ENCODE data around the gene HIF1AN.
"Not testable (repeated sequence)": the region's sequence is repeated elsewhere in the genome, so short reads cannot be mapped to it uniquely, and the experiment has no call there.

Gene HIF1AN

DNA sequence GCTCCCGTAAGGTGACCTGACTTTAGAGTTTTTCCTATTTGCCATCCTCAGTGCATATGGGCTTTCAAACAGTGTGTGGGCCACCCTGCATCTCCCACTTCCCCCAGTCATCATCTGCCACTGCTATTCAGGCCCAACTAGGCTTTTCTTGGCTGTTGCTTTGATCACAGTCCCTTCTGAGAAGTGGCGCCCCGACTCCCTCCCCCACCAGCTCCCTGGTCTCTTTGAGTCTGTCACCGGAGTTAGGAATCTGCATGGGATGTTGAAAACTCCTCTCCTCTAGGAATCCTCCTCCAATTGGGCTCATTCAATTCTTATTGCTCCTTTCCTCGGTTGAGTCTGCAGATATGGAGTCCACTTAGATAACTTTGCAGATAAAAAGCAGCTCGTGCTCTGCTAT lies 32.1 kb downstream of the HIF1AN start:
- DNase-seq: no peak

- DNase-seq: no peak
Measured at GRCh38 chr10:100568912-100569311, 33.2 kb downstream of the HIF1AN start.

DNA sequence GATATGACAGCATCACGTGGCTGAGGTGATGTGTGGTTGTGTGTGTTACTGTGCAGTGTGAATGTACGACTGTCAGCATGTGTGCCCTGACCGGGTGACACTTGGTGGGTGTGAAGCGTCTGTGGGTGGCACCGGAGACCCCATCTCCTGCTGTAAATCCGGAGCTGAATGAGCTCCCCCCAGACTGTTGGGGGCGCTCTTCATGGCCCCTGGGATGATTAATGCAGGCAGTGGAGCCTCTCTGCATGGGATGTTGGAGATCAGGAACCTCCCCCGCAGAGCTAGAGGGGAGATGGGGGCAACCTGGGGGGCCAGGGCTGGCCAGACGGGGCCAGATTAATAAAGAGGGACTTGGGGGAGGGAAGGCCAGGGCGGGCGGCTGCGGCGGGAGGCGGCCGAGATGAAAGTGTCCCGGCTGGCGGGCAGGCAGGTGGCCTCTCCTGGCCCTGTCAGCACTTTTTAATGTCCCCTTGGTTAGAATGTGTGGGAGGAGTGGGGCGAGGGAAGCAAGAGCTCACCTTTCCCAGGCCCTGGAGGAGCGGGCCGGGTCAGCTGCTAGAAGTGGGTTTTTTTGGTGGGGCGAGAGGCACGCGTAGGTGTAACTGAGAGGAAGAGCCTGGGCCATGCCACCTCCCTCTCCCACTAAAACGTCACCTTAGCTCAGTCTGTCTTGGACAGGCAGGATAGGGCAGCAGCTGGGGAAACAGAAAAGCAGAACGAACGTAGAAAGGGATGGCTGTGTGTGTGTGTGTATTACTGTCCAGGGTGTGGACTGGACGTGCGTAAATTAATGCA lies 34.1 kb downstream of the HIF1AN start:
- DNase-seq: no peak

GRCh38 chr10:100570506-100570905 lies 34.8 kb downstream of the HIF1AN start:
- DNase-seq: no peak

GRCh38 chr10:100571084-100571856 lies 35.5 kb downstream of the HIF1AN start:
- DNase-seq: no peak

DNA sequence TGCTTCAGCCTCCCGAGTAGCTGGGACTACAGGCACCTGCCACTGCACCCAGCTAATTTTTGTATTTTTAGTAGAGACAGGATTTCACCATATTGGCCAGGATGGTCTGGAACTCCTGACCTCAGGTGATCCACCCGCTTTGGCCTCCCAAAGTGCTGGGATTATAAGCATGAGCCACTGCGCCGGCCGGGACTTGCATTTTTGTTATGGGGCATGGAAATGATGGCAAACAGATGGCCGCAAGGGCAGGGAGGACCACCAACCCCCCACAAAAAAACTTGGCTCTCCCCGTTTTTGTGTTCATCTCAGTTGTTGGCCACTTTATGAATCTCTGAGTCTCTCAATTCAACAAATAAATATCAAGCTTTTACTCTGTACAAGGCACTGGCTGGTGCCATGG lies 39.4 kb downstream of the HIF1AN start:
- DNase-seq: not testable (repeated sequence)

DNA sequence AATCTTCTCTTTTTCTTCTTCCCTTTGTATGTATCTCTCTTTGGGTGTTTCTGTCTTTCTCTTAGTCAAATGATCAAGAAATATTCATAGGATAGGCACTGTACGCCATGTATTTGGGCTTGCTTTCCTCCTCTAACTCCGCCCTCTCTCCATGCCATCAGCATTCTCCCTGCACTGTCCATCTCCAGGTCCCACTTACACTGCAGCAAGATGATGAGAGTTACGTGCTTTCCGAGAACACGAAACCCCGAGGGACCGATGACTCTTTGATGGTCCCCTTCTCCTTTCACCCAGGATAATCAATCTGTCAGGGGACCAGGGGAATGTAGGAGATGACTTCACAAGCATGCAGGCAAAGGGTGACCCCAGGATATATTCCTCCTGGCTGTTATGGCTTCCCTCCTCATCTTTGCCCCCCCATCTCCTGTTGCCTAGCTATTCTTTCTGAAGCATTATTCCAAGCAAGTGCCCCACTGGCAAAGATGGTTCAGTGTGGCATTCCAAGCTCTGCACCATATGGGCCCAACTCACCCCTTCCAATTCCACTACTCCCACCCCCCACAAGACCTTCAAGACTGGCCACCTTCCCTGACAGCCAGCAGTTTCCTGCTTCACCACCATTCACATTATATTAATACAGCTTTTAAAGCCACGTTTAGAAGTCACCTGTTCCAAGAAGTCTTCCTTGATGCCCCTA lies 40.0 kb downstream of the HIF1AN start:
- DNase-seq: no peak

DNA sequence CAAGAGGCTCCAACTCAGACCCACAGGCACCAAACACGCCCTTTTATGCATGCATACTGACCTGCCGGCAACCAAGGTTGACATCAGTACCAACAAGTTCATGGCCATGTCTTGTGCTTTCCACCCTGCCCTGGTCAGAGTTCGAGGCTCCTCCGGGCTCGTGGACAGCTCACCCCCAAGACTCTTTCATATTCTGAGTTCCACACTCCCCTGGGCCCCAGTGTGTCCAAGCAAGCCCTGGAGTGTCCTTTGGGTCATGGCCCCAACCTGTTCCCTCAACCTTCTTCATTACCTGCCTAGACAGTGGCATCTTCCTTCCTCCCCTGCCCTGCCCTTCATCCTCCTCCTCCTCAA lies 40.5 kb downstream of the HIF1AN start:
- DNase-seq: no peak

GRCh38 chr10:100579261-100580090 lies 43.7 kb downstream of the HIF1AN start:
- DNase-seq: no peak

GRCh38 chr10:100586959-100587358 lies 51.2 kb downstream of the HIF1AN start:
- DNase-seq: no peak

DNA sequence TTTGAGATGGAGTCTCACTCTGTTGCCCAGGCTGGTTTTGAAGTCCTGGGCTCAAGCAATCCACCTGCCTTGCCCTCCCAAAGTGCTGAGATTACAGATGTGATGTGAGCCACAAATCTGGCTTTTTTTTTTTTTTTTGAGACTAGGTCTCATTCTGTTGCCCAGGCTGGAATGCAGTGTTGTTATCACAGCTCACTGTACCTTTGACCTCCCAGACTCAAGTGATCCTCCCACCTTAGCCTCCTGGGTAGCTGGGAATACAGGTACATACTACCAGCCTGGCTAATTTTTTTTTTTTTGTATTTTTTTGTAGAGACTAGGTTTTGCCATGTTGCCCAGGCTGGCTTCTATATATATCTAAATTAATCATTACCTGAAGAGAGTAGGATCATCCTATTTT lies 62.4 kb downstream of the HIF1AN start:
- no peak for DNase-seq

DNA sequence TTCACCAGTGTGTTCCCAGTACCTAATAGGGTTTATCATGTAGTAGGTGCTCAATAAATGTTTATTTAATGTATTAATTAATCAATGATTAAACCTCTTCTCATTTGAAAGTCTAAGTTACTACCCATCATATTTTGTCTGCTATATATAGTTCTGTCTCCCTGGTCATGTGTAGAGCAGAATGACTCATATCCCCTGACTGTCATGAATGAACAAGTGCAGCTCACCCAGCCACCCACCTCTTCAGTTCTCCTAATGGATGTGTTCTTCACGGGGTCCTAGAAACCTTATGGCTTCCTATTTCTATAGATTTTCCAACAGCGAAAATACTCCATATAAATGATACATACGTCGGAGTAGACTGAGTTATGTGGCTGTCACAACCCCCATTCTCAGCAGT lies 64.5 kb downstream of the HIF1AN start:
- DNase-seq: no peak

DNA sequence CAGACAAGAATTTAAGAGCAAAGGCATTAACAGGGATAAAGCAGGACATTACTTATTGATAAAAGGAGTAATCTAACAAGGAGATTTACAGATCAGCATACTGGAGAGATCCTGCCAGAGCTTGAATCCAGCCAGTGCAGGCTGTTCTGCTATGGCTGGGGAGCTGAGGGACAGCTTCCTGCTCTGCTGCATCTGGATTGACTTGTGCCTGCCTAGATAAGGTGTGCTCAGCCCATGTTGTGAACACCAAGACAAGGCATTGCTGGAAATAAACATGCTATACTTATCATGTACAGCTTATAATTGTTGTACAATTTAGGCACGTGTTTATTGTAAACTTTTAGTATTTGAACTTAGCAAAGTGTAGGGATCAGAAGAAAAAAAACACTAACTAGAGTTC lies 71.7 kb downstream of the HIF1AN start:
- DNase-seq: no peak

All from stimulated activated CD4-positive, alpha-beta T cell treated with anti-CD3 and anti-CD28 coated beads, Interleukin-2, amount 100 ng/mL, for 48 hours (primary cell).